ENCODE measurements around the gene DYNC1LI1.

The DYNC1LI1 gene

GRCh38 chr3:32482693-32483092 lies 88.0 kb downstream of the DYNC1LI1 start:
- TF ChIP-seq CTCF (IDR thresholded peaks at IDR 0.05): no peak
- Histone ChIP-seq H3K4me1 (ENCODE audit: control insufficient read depth in 1 of 2, insufficient read depth in 1 of 2, low read depth in 1 of 2, low read length in 1 of 2) (peaks cover 30 to 32% of the 10 kb centered on the region in 2 experiments), H3K27me3 (no peaks in the 10 kb centered on the region), H3K4me3 (ENCODE audit: low read depth in 1 of 2, low read length in 1 of 2) (no peak overlapping the region), H3K36me3 (peaks cover 74% of the 10 kb centered on the region), H3K9me3 (no peaks in the 10 kb centered on the region), H3K27ac (peak overlapping the region; percentile 88)

GRCh38 chr3:32481791-32482631 lies 88.6 kb downstream of the DYNC1LI1 start:
- Histone ChIP-seq H3K27ac (peak overlapping the region; percentile 88), H3K27me3 (no peaks in the 10 kb centered on the region), H3K9me3 (no peaks in the 10 kb centered on the region), H3K36me3 (peaks cover 67% of the 10 kb centered on the region), H3K4me1 (ENCODE audit: control insufficient read depth in 1 of 2, insufficient read depth in 1 of 2, low read depth in 1 of 2, low read length in 1 of 2) (peaks cover 30 to 32% of the 10 kb centered on the region in 2 experiments), H3K4me3 (ENCODE audit: low read depth in 1 of 2, low read length in 1 of 2) (no peak overlapping the region)
- no peak for TF ChIP-seq CTCF (IDR thresholded peaks at IDR 0.05)

- Histone ChIP-seq H3K27ac (peak overlapping the region; percentile 48), H3K36me3 (peaks cover 56% of the 10 kb centered on the region), H3K4me3 (ENCODE audit: low read depth in 1 of 2, low read length in 1 of 2) (no peak overlapping the region), H3K27me3 (no peaks in the 10 kb centered on the region), H3K4me1 (ENCODE audit: control insufficient read depth in 1 of 2, insufficient read depth in 1 of 2, low read depth in 1 of 2, low read length in 1 of 2) (peaks cover 29 to 30% of the 10 kb centered on the region in 2 experiments), H3K9me3 (no peaks in the 10 kb centered on the region)
- no peak for TF ChIP-seq CTCF (IDR thresholded peaks at IDR 0.05)
These were observed 90.1 kb downstream of the DYNC1LI1 start for GRCh38 chr3:32480604-32481003.
